HepG2 (cell line): ENCODE data around the gene ETFA. TPM values are rescaled to one million over a fixed set of nuclear protein-coding genes. Genes with fewer than 3 reads are reported as not detected.

Source experiments
- CBFB ChIP-seq: sonication (generic); formaldehyde crosslinking; IDR thresholded peaks from 2 replicates; pipeline ENCODE4 v1.4.0; 2020; ENCODE audit warnings: missing genetic modification reagents
- FOXK1 ChIP-seq: sonication (generic); formaldehyde crosslinking; IDR thresholded peaks from 2 replicates; pipeline ENCODE4 v1.4.0; 2020; ENCODE audit warnings: low read depth, missing genetic modification reagents, borderline replicate concordance
- FOXO1 ChIP-seq: sonication (generic); formaldehyde crosslinking; IDR thresholded peaks from 2 replicates; pipeline ENCODE4 v1.4.0; 2020; ENCODE audit warnings: missing genetic modification reagents
- HMG20A ChIP-seq: IDR thresholded peaks from 2 replicates; pipeline ENCODE4 v1.6.1; 2016; ENCODE audit warnings: borderline replicate concordance
- HMGXB3 ChIP-seq: sonication (generic); formaldehyde crosslinking; IDR thresholded peaks from 2 replicates; pipeline ENCODE4 v1.4.0; 2020; ENCODE audit warnings: missing genetic modification reagents, borderline replicate concordance
- HOMEZ ChIP-seq: IDR thresholded peaks from 2 replicates; pipeline ENCODE4 v1.6.1; 2016; ENCODE audit warnings: low read depth
- ZNF407 ChIP-seq: sonication (generic); formaldehyde crosslinking; IDR thresholded peaks from one replicate; pipeline ENCODE4 v1.5.1; 2020; ENCODE audit warnings: mild to moderate bottlenecking, missing genetic modification reagents; ENCODE audit errors: not compliant biosample characterization
- ZNF569 ChIP-seq: sonication (generic); formaldehyde crosslinking; IDR thresholded peaks from 2 replicates; pipeline ENCODE4 v1.5.0; 2020; ENCODE audit warnings: mild to moderate bottlenecking, missing genetic modification reagents, moderate library complexity, borderline replicate concordance
- ZNF724P ChIP-seq: sonication (generic); formaldehyde crosslinking; IDR thresholded peaks from 2 replicates; pipeline ENCODE4 v1.8.0; 2022; ENCODE audit warnings: missing genetic modification reagents, borderline replicate concordance
- ZZZ3 ChIP-seq: sonication (generic); formaldehyde crosslinking; IDR thresholded peaks from 2 replicates; pipeline ENCODE4 v1.4.0; 2020; ENCODE audit warnings: missing genetic modification reagents, mild to moderate bottlenecking, borderline replicate concordance
- polyA plus RNA-seq, 8 experiments: library from polyadenylated mRNA; depleted of rRNA in 3 of 8; stranded (reverse) in 7 of 8; unstranded in 1 of 8; fragments of >200 nt; fragmentation: Illumina TruSeq in 4 of 8; extraction: Trizol in 4 of 8; gene quantifications; 2 replicates each; pipeline versions ENCODE4 v1.2.1 to v1.2.3, GENCODE V29; 2011 to 2016; ENCODE audit warnings: low read depth in 4 of 8, missing spikeins in 1 of 8, mixed read lengths in 1 of 8; ENCODE audit not compliant: insufficient read depth in 1 of 8
- total RNA-seq, 5 experiments: library from RNA; depleted of rRNA; stranded (reverse); fragments of >200 nt; fragmentation: Illumina TruSeq; extraction: Trizol; gene quantifications; 2 replicates each; pipeline ENCODE4 v1.2.3, GENCODE V29; 2016; ENCODE audit warnings: low read depth in 1 of 5

The ETFA gene
- total and polyA plus RNA-seq, 2 of the 13 experiments (the other 11 are each of a cell fraction or from before 2014, with no cell fraction given) = 291 to 396 TPM

- no peak for TF ChIP-seq ZNF407 (CRISPR knock-in tag)
- TF ChIP-seq ZZZ3 (CRISPR knock-in tag) = no peak
- no peak for TF ChIP-seq CBFB (CRISPR knock-in tag)
- TF ChIP-seq ZNF724P (CRISPR knock-in tag) = no peak
- TF ChIP-seq FOXK1 (CRISPR knock-in tag) = no peak
- no peak for TF ChIP-seq HMG20A
- no peak for TF ChIP-seq HMGXB3 (CRISPR knock-in tag)
- TF ChIP-seq FOXO1 (CRISPR knock-in tag) = no peak
- no peak for TF ChIP-seq HOMEZ (CRISPR knock-in tag)
- no peak for TF ChIP-seq ZNF569 (CRISPR knock-in tag)
Observed at GRCh38 chr15:76245072-76245610, 66.1 kb downstream of the ETFA start (continued).
